Fibroblast of lung (primary cell): ENCODE measurements around the gene MRPL39.

Experiments used
- EZH2 ChIP-seq: IDR thresholded peaks from 2 replicates; pipeline ENCODE4 v1.5.1; 2012; ENCODE audit warnings: low read length, control low read depth, mild to moderate bottlenecking; ENCODE audit errors: missing control alignments
- TF ChIP-seq, protein P1 (sequence below), 2 donors: IDR thresholded peaks in 1 of 2; conservative IDR thresholded peaks in 1 of 2; 1 replicate in 1 of 2; 2 replicates in 1 of 2; pipeline ENCODE4 v1.5.1; 2011 to 2012; ENCODE audit warnings: low read length in 2 of 2, control low read depth in 1 of 2, inconsistent platforms in 1 of 2, low read depth in 1 of 2, mild to moderate bottlenecking in 1 of 2

DNA sequence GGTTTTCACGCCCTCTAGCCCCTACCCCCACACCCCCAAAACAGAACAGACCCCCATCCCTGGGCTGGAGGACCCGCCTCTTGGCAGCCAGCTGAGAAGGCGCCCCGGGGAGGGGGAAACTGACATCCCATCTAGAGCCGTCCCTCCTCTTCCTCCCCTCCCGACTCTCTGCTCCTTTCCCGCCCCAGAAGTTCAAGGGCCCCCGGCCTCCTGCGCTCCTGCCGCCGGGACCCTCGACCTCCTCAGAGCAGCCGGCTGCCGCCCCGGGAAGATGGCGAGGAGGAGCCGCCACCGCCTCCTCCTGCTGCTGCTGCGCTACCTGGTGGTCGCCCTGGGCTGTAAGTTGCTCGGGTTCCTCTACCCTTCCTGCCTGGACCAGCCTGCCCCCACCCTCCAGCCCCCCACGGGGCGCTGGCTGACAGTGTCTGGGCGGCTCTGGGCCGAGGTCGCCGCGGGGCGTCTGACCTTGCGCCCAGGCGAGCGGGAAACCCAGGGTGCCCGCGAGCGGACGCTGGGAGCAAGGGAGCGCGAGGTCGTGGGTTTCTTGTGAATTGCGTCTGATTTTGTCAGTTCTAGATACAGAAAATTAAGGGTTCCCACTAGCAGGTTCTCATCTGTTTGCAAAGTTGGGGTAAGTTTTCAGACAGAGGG lies 32.4 kb upstream of the MRPL39 start:
- TF ChIP-seq, protein P1, sequence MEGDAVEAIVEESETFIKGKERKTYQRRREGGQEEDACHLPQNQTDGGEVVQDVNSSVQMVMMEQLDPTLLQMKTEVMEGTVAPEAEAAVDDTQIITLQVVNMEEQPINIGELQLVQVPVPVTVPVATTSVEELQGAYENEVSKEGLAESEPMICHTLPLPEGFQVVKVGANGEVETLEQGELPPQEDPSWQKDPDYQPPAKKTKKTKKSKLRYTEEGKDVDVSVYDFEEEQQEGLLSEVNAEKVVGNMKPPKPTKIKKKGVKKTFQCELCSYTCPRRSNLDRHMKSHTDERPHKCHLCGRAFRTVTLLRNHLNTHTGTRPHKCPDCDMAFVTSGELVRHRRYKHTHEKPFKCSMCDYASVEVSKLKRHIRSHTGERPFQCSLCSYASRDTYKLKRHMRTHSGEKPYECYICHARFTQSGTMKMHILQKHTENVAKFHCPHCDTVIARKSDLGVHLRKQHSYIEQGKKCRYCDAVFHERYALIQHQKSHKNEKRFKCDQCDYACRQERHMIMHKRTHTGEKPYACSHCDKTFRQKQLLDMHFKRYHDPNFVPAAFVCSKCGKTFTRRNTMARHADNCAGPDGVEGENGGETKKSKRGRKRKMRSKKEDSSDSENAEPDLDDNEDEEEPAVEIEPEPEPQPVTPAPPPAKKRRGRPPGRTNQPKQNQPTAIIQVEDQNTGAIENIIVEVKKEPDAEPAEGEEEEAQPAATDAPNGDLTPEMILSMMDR (conservative IDR thresholded peaks at IDR 0.05 in 1 of 2, IDR thresholded peaks at IDR 0.05 in 1 of 2; ENCODE audit: low read depth in 1 of 2, low read length in 2 of 2), result peak in 1 of 2 donors; percentile 46
- TF ChIP-seq EZH2, result no peak
